Activated CD8-positive, alpha-beta memory T cell treated with anti-CD3 and anti-CD28 coated beads for 1 hour (primary cell): Measurements from ENCODE around the gene GPATCH4.
A peak's percentile ranks its signal among the peaks of the same experiment; 100 is the strongest.
"Not testable (repeated sequence)": the region's sequence is repeated elsewhere in the genome, so short reads cannot be mapped to it uniquely, and the experiment has no call there.

Experiments
- DNase-seq, 2 donors: peaks; one replicate each; pipeline ENCODE4 v3.0.0-alpha.2; 2020; ENCODE audit warnings: low read depth in 1 of 2; ENCODE audit errors: extremely low read depth in 1 of 2

Gene GPATCH4

GRCh38 chr1:156598731-156599432, 2.4 kb downstream of the GPATCH4 start:
- no peak for DNase-seq

DNA sequence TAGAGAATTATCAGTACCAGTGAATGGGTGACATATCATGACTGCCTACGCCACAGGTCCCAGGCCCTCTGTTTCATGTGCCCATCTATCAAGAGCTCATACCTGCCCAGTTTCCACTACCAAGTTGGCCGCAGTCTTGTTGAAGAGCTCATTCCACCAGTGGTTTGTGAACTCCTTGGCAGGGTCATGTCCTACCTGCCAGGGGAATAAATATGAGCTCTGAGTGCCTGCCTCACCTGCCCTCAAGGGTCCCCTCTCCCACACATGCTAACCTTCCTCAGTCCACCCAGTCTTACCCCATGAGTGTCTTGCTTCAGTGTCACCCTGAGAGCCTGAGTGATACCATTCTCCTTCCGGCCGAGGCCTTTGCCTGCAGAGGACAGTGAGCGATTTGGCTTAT, 3.2 kb downstream of the GPATCH4 start:
- DNase-seq: no peak

DNA sequence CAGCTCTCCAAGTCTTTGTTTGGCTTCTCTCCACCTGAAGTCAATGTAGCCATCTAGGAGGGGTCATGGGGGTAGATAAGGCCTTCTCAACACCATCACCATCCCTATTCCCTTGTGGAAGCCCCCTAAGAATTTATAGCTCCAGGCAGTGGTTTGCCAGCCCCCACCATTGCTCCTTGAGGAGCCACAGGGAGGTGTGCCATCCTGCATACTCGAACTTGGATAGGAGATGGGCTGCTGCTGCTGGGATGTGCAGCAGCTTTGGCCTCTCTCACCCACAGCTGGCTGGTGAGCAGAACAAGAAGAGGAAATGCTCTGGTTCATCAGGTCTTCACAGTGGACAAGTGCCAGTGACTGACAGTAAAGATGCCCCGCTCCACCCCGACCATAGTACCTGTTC, 4.9 kb downstream of the GPATCH4 start:
- DNase-seq: no peak

DNA sequence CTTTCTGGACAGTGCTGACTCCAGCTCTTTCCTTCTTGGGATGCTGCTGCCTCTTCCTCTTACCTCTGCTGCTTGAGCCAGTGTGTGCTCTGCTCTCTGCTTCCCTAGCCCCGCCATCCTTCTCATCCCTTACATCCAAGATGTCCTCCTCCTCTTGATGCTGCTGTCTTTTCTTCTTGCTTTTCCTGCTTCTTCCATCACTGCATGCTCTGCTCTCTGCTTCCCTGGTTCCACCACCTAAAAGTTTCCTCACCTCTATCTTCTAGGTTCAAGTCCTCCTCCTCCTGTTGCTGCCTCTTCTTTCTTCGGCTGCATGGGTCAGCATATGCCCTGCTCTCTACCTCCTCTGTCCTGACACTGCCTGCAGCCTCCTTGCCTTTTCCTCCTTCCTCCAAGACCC, 6.3 kb downstream of the GPATCH4 start:
- no peak for DNase-seq

DNA sequence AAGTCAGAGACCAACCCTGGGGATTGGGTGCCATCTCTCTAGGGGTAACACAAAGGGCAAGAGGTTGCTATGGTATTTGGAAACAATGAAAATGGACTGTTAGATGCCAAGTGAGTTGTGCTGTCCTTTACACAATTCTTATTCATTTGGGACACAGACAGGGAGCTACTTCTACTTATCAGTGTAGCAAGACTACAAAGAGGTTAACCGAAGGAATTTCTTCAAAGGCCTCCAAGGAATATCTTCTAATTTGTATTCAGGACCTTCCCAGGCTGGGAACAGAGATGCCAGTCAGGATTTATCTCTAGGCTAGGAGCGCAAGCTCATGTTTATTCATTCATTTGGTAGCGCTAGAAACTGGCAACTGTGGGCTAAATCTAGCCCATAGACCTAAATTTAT, 7.1 kb downstream of the GPATCH4 start:
- no peak for DNase-seq

GRCh38 chr1:156593661-156593989, 7.7 kb downstream of the GPATCH4 start:
- no peak for DNase-seq

DNA sequence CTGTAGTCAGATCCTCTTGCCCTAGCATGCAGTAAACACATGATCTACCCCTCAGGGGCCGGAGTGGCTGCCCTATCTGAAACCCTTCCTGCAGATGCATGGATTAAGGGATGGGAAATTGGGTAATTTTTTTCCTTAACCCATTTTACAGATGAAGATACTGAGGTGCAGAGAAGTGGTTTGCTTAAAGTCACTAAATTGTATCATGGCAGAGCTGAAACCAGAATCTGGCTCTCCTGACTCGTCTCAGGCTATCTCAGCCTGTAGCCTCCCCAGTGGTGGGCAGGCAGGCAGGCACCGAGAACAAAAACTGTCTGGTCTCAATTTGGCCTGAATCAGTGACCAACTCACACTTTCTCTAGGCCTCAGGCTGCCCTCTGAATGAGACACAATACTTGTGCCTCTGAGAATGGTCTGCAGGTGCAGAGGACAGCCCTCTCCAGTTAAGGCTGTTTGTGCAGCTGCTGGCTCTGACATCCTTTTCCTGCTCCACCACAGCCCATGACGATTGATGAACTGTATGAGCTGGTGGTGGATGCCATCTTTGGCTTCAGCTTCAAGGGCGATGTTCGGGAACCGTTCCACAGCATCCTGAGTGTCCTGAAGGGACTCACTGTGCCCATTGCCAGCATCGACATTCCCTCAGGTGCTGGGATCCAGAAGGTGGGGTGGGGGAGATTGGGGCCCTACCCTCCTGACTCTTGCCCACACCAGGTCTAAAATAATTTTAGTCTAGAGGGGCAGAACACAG, 8.2 kb downstream of the GPATCH4 start:
- no peak for DNase-seq

- DNase-seq: no peak
Observed at GRCh38 chr1:156592158-156592909, 8.9 kb downstream of the GPATCH4 start.

GRCh38 chr1:156591432-156592157, 9.7 kb downstream of the GPATCH4 start, which contains the start of gene NAXE:
Gene NAXE (plus strand): TSS chr1:156591776. CDS start chr1:156591805, 29 bp downstream.
- peak; percentile 19 to 59 for DNase-seq

GRCh38 chr1:156591181-156591431, 10.2 kb downstream of the GPATCH4 start:
- no peak for DNase-seq

- DNase-seq: no peak
Observed at GRCh38 chr1:156590326-156591180, 10.7 kb downstream of the GPATCH4 start.

GRCh38 chr1:156589546-156589945, 11.7 kb downstream of the GPATCH4 start:
- no peak for DNase-seq

DNA sequence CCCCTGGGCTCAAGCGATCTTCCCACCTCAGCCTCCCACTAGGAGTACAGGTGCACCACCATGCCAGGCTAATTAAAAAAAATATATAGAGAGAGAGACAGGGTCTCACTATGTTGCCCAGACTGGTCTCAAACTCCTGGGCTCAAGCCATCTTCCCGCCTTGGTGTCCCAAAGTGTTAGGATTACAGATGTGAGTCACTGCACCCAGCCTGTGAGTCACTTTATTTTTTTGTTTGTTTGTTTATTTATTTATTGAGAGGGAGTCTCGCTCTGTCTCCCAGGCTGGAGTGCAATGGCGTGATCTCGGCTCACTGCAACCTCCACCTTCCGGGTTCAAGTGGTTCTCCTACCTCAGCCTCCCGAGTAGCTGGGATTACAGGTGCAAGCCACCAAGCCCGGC, 13.4 kb downstream of the GPATCH4 start:
- not testable (repeated sequence) for DNase-seq

GRCh38 chr1:156586892-156587477, 14.3 kb downstream of the GPATCH4 start:
- DNase-seq: no peak

DNA sequence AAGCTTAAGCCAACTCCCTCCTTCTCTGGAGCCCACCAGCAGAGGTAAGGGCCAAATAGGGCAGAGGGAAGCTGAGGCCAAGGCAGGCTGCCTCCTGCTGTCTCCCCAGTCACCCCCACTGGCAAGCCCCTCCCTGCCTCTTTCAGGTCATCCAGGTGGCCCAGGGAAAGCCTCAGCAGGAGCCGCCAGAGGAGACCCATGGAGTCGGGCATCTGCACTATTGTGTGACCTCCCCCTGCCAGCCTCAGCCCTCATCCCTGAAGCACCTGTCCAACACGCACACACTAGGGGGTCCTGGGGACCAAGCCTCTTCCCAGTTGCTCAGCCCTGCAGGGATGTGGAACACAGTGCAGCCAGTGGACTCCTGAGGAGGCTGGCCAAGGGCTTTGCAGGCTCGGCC, 15.0 kb downstream of the GPATCH4 start:
- no peak for DNase-seq

DNA sequence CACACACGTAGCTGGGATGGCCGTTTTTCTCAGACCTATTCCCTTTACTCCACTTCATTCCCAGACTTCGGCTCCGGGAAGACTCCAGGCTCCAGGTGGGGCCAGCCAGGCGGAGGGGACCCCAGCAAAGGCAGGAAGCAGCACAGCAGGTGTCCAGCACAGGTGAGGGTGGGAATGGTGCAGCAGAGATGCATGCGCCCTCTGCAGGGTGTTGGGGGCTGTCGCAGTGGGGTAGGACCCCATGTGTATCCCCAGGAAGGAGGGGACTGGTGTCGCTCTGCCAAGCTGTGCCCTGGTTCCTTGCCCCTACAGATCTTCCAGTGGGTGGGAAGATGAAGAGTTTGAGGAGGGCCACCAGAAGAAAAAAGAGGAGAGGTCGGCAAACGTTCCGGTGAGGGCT, 16.5 kb downstream of the GPATCH4 start:
- DNase-seq: no peak

DNA sequence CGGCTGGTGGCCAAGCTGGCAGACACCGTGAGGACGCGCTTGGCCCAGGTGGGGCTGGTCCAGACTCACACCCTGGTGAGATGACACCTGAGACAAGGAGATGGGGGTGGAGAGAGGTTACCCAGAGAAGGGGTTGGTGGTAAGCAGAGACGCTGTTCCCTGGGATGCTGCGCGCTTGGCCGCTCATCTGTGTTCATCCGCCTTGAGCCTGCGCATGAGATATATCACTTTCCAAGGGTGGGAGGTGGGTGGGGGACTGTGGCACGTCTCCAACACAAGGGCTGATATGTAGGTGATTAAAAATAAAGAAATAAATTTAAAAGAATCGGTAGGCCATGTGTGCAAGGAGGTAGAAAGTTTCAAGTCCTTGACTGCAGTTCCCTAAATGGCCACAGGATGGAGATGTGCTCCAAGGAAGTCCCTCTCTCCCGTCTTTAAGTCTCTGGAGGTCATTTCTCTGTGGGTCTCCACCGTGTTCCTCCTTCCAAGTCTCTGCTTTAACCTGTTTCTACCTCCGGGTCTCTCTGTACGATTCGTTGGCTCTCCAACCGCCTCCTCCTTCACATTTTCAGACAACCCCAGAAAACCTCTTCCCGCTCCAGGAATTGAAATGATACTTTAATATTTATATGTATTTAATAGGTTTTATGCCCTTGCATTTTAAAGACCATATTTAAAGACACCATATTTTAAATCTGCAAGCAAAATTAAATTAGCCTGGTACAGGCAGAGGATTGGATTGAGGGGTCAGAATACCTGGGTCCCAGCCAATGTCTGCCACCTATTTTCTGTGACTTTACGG, 17.3 kb downstream of the GPATCH4 start:
- DNase-seq: peak; percentile 53 to 60

DNA sequence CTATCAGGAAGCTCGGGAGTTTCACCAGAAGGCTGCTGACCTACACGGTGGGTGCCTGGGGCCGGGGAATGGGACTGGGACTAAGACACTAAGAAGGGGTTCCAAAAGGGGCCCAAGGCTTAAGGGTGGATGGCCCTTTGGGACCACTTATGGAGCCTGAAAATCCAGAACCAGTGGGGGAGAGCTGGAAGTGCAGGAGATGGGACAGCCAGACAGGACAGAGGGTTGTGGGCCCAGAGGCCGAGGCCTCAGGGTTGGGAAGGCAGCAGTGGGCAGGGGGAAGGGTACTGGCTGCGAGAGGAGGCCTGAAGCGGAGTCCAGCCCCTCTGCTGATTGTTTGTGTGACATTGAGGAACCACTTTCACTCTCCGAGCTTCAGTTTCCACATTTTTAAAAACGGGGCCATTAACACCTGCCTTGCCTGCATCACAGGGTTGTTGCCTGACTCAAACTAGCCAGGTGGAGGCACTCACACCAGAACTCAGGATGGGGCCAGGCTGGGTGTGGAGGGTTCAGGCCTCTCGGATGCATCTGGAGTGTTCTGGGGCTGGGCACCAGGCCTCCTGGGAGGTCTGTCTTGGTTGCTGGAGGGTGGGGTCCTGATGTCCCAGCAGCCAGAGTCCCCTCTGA, 18.8 kb downstream of the GPATCH4 start:
- DNase-seq: no peak
